PC-9 (cell line): Measurements from ENCODE around the gene UTP20.

ENCODE experiments used
- CTCF ChIP-seq: fragments of 200-600 bp; sonication (generic); conservative IDR thresholded peaks from 2 replicates; pipeline ENCODE4 v1.6.1; 2017; ENCODE audit warnings: mixed run types, antibody characterized with exemption, mild to moderate bottlenecking, moderate library complexity
- EZH2 ChIP-seq: fragments of 200-600 bp; sonication (generic); IDR thresholded peaks from 2 replicates; pipeline ENCODE4 v1.8.0; 2017; ENCODE audit warnings: antibody characterized with exemption, low read depth

GRCh38 chr12:101267111-101267510 is 12.8 kb upstream of the UTP20 start:
- no peak for TF ChIP-seq CTCF
- no peak for TF ChIP-seq EZH2
